CD4-positive, alpha-beta T cell (primary cell): ENCODE measurements around the gene FAM227B. TPM values are rescaled to one million over a fixed set of nuclear protein-coding genes. Genes with fewer than 3 reads are reported as not detected.

Experiments used
- ATAC-seq: fragments of 200-7000 bp; cut with Tn5 transposase; one replicate; pipeline ENCODE4 v1.10.0; 2022; ENCODE audit warnings: mild to moderate bottlenecking; ENCODE audit not compliant: poor library complexity
- CTCF ChIA-PET: fragments of 350-600 bp; sonication (Branson Sonifier 250); formaldehyde crosslinking; loops from one replicate; lab custom pipeline; 2021; ENCODE audit warnings: antibody characterized with exemption, inconsistent platforms; lab: Charles Lee
- POLR2A ChIA-PET: fragments of 350-600 bp; sonication (Branson Sonifier 250); formaldehyde crosslinking; loops from one replicate; lab custom pipeline; 2021; ENCODE audit warnings: antibody characterized with exemption, inconsistent platforms; lab: Charles Lee
- DNase-seq, 14 experiments: peaks; one replicate each; pipeline ENCODE4 v3.0.0-alpha.2; 2013 to 2020; ENCODE audit warnings: mixed read lengths in 2 of 14
- H3K27ac ChIP-seq, 2 donors: one replicate each; pipeline versions ENCODE4 v1.5.1 to v1.7.0; 2013; ENCODE audit warnings: low read length in 2 of 2, low read depth in 1 of 2, mild to moderate bottlenecking in 1 of 2
- H3K27me3 ChIP-seq, 2 experiments: 1 replicate in 1 of 2; 2 replicates in 1 of 2; pipeline versions ENCODE4 v1.6.1 to v1.7.0; 2013; ENCODE audit warnings: low read length in 2 of 2, control low read depth in 1 of 2, mild to moderate bottlenecking in 1 of 2, moderate library complexity in 1 of 2; ENCODE audit not compliant: insufficient read depth in 2 of 2, control insufficient read depth in 1 of 2
- H3K36me3 ChIP-seq: one replicate; pipeline ENCODE4 v1.6.1; 2013; ENCODE audit warnings: low read length, control low read depth; ENCODE audit not compliant: insufficient read depth
- H3K4me1 ChIP-seq: one replicate; pipeline ENCODE4 v1.6.1; 2013; ENCODE audit warnings: low read length, control low read depth; ENCODE audit not compliant: insufficient read depth
- H3K4me3 ChIP-seq: one replicate; pipeline ENCODE4 v1.5.1; 2013; ENCODE audit warnings: mild to moderate bottlenecking, low read length, moderate library complexity
- H3K9me3 ChIP-seq, 2 experiments: 1 replicate in 1 of 2; 2 replicates in 1 of 2; pipeline versions ENCODE4 v1.6.1 to v1.7.0; 2013; ENCODE audit warnings: low read length in 2 of 2, mild to moderate bottlenecking in 2 of 2, control low read depth in 1 of 2, moderate library complexity in 1 of 2; ENCODE audit not compliant: control insufficient read depth in 1 of 2, insufficient read depth in 1 of 2
- H3K27ac Mint-ChIP-seq: one replicate; pipeline ENCODE4 v1.8.0; 2020; ENCODE audit warnings: mixed read lengths
- H3K27me3 Mint-ChIP-seq: one replicate; pipeline ENCODE4 v1.8.0; 2021; ENCODE audit warnings: mixed read lengths
- H3K36me3 Mint-ChIP-seq: one replicate; pipeline ENCODE4 v1.8.0; 2021; ENCODE audit warnings: low read depth, mixed read lengths
- H3K4me1 Mint-ChIP-seq: one replicate; pipeline ENCODE4 v1.8.0; 2021; ENCODE audit warnings: low read depth, mixed read lengths
- H3K4me3 Mint-ChIP-seq: one replicate; pipeline ENCODE4 v1.8.0; 2020; ENCODE audit warnings: mild to moderate bottlenecking, mixed read lengths
- H3K9me3 Mint-ChIP-seq: one replicate; pipeline ENCODE4 v1.8.0; 2020; ENCODE audit warnings: mixed read lengths
- CTCF ChIP-seq: fragments of 200-600 bp; IDR thresholded peaks from one replicate; pipeline ENCODE4 v1.8.0; 2022; ENCODE audit warnings: antibody characterized with exemption, mild to moderate bottlenecking
- intact Hi-C, 2 experiments: fragments of 100-400 bp; cut with DNase I in 1 of 2; cut with micrococcal nuclease in 1 of 2; formaldehyde crosslinking; loops; one replicate each; pipeline versions ENCODE4 v1.15.1 to v1.9.0; 2023 to 2025; cut with DNase I, micrococcal nuclease
- total RNA-seq, 174 experiments: library from RNA in 2 of 174; stranded (reverse) in 2 of 174; gene quantifications; one replicate each; pipeline ENCODE4 v1.2.3 and lab custom pipeline; 2021 to 2026

FAM227B gene
- total RNA-seq, 2 experiments from 2014 or later, result 3.0 to 4.4 TPM

GRCh38 chr15:49664716-49665115 lies 44.1 kb upstream of the FAM227B start:
- DNase-seq (no peak), ATAC-seq (no peak)
- H3K27me3 Mint-ChIP-seq, result peaks cover 10% of the 10 kb centered on the region
- POLR2A ChIA-PET, result interaction anchor here (0.5 kb wide), 1 partner anchor 237 kb away, joined by 3 read pairs; no protein-coding TSS in a partner anchor
- Histone ChIP-seq H3K9me3 (no peaks in the 10 kb centered on the region), H3K27ac (no peak overlapping the region), H3K4me3 (no peak overlapping the region), H3K4me1 (no peaks in the 10 kb centered on the region), H3K36me3 (no peaks in the 10 kb centered on the region), H3K27me3 (no peaks in the 10 kb centered on the region)
- no peak overlapping the region for H3K27ac Mint-ChIP-seq
- CTCF ChIA-PET, result interaction anchor here (0.6 kb wide), 1 partner anchor 570 kb away, joined by 3 read pairs; no protein-coding TSS in a partner anchor
- no peak for TF ChIP-seq CTCF
- H3K36me3 Mint-ChIP-seq, result no peaks in the 10 kb centered on the region
- H3K4me1 Mint-ChIP-seq, result no peaks in the 10 kb centered on the region
- intact Hi-C loops, result no loop called here
- no peak overlapping the region for H3K4me3 Mint-ChIP-seq
- no peaks in the 10 kb centered on the region for H3K9me3 Mint-ChIP-seq

- DNase-seq, result no peak
- Mint-ChIP-seq H3K27me3 (peaks cover 22% of the 10 kb centered on the region), H3K9me3 (peaks cover 4% of the 10 kb centered on the region), H3K4me3 (no peak overlapping the region), H3K36me3 (no peaks in the 10 kb centered on the region), H3K27ac (no peak overlapping the region), H3K4me1 (no peaks in the 10 kb centered on the region)
- Histone ChIP-seq H3K36me3 (no peaks in the 10 kb centered on the region), H3K27me3 (no peaks in the 10 kb centered on the region), H3K27ac (no peak overlapping the region), H3K4me3 (no peak overlapping the region), H3K9me3 (peaks cover 0 to 26% of the 10 kb centered on the region in 2 experiments), H3K4me1 (no peaks in the 10 kb centered on the region)
- no peak for TF ChIP-seq CTCF
- intact Hi-C loops, result no loop called here
- ChIA-PET POLR2A (no interaction called here), CTCF (no interaction called here)
- ATAC-seq, result no peak
Measured at GRCh38 chr15:49656734-49657133, 36.1 kb upstream of the FAM227B start.

GRCh38 chr15:49652922-49653321 lies 32.3 kb upstream of the FAM227B start:
- TF ChIP-seq CTCF, result no peak
- Histone ChIP-seq H3K9me3 (peaks cover 0 to 27% of the 10 kb centered on the region in 2 experiments), H3K4me1 (no peaks in the 10 kb centered on the region), H3K27me3 (no peaks in the 10 kb centered on the region), H3K27ac (no peak overlapping the region), H3K36me3 (no peaks in the 10 kb centered on the region), H3K4me3 (no peak overlapping the region)
- ATAC-seq (no peak), DNase-seq (no peak)
- H3K36me3 Mint-ChIP-seq, result no peaks in the 10 kb centered on the region
- no peak overlapping the region for H3K4me3 Mint-ChIP-seq
- H3K4me1 Mint-ChIP-seq, result no peaks in the 10 kb centered on the region
- H3K27ac Mint-ChIP-seq, result no peak overlapping the region
- intact Hi-C loops, result no loop called here
- POLR2A ChIA-PET, result no interaction called here
- H3K27me3 Mint-ChIP-seq, result peaks cover 12% of the 10 kb centered on the region
- CTCF ChIA-PET, result interaction anchor here (1.4 kb wide), 1 partner anchor 10 kb away, joined by 3 read pairs; no protein-coding TSS in a partner anchor
- H3K9me3 Mint-ChIP-seq, result peaks cover 4% of the 10 kb centered on the region
